ENCODE data around the gene GUCD1. TPM values are rescaled to one million over a fixed set of nuclear protein-coding genes. Genes with fewer than 3 reads are reported as not detected.
"Not testable (repeated sequence)": the region's sequence is repeated elsewhere in the genome, so short reads cannot be mapped to it uniquely, and the experiment has no call there.

Gene GUCD1
- 97.1 and 112 TPM in 2 replicates for total RNA-seq (2014; rRNA removed; shearing (Covaris generic))

DNA sequence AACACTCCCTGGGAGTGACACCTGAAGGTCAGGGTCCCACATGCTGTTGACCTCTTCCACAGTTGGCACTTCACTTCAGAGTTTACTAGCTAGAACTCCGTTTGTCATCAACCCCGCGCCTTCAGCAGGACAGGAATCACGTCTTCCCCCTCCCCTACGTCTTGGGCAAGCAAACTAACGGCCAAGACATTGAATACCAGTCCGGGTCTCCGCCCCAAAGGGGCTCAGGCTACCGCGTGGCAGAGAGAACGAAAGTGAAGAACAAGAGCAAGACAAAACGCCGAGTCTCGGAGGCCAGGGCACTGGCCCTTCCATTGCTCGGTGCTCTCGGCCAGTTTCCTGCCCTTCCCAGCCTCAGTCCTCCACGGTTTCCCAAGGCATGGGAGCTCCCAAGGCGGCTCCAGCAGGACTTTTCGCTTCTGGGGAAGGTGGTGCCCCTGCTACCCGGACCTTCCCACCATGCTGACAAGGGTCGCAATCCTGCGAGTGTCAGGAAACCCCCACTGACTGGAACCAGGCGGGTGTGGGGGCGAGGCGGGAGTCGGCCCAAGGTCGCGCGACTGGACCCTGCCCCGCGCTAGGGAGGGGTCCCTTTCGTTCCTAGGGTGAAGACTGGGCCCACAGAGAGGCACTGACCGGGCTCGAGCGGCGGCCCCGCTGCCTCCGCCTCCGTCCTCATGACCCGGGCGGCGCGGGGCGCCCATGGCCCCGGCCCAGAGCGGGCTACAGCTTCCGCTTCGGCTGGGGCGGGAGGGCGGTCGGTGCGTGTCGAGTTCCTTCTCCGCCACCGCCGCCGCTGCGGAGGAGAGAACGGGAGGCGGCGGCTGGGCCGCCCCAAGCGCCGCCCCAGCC lies at the start of gene GUCD1:
Gene GUCD1, minus strand, starts transcription at position 826 of the 852 bp plus-strand sequence. Its CDS starts 147 bp downstream, at position 679.
- peaks cover 59% of the 10 kb centered on the region for H3K36me3 ChIP-seq
- peaks cover 18% of the 10 kb centered on the region for H3K4me1 ChIP-seq (replicated peaks)
- H3K9me3 ChIP-seq (replicated peaks), result no peaks in the 10 kb centered on the region
- H3K4me3 ChIP-seq, result peak within 1 kb of the TSS; percentile 89
- H3K27ac ChIP-seq, result peak within 1 kb of the TSS; percentile 95
- no peaks in the 10 kb centered on the region for H3K27me3 ChIP-seq (replicated peaks)
- DNase-seq (ENCODE audit: low read depth in 1 of 2, low spot score in 2 of 2), result peak; percentile 49 to 55

DNA sequence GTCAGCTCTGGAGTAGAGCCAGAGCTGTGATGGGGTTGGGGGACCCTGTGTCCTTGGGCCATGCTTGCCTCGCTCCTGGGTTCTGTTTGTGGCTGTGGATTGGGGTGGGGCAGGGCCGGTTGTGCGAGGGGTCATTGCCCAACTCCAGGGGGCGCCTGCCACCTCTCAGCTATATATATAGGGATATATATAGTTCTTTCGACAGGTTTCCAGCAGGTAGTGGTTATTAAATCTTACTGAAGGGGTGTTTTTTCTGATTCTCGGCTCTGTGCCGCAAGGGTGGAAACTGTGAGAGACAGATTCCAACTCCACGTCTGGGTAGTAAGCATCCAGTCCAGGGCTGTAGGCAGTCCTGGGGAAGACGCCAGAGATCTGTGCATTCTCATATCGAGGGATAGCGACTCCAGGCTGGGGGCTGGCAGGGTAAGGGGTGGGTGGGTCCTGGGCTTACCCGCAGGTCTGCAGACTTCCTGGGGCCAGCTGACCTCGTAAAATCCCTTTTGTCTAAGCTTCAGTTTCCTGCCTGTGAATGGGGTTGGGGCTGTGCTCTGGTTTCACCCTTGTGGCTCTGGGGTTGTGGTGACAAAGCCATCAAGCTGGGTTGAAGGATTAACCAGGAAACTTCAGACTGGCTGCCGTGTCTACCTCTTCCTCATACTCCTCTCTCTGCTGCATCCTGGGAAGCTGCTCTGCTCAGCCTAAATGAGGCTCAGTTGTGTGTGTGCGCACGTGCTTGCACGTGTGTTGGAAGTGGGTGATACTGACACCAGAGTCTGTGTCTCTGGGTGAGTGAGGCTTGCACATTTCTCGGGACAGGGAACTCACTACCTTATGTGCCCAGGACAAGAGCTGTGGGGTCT lies 49.1 kb upstream of the GUCD1 start:
- not testable (repeated sequence) for H3K36me3 ChIP-seq; H3K9me3 ChIP-seq (replicated peaks); H3K27ac ChIP-seq; H3K27me3 ChIP-seq (replicated peaks); DNase-seq (ENCODE audit: low read depth in 1 of 2, low spot score in 2 of 2); H3K4me3 ChIP-seq; H3K4me1 ChIP-seq (replicated peaks)

DNA sequence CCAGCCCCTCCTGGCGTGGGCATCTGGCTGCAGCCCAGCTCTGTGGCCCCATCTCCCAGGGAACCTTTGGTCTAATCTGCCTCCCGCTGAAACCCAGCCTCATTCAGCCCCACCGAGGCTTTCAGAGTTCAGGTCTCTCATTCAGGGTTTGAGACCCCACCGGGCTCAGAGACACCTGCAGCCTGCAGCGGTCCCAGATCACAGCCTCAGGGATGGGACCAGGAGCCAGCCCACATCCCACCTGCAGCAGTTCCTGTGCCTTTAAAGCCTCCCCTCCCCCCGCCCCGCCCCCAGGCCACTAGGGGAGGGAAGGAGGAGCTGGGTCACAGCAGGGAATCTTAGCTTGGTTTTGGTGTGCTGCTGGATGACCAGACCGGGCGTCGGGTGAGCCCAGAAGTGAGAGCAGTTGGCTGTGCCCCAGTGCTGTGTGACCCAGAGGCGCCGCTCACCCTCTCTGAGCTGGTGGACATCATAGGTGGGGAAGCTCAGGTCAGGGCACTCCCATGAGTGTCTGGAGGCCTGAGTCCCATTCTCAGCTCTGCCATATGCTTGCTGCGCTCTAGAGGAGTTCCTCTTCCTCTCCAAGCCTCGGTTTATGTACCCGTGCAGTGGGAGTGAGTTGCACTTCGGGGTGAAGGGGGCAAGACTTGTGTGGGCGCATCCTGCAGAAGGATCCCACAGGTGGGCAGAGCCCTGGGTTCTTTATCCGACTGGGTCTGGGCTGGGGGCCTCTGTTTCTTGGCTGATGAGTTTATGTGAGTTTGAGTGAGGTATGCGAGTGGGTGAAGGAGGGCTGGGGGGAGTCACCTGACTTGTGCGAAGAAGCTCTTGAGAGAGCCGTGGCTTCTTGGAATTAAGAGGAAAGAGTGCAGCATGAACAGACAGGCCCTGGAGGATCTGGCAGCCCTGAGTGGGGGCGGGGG lies 48.2 kb upstream of the GUCD1 start, which contains the start of gene GGT1:
Gene GGT1, plus strand, starts transcription at position 347 of the 923 bp plus-strand sequence. CDS start 7,889 bp downstream, outside the sequence.
- not testable (repeated sequence) for H3K9me3 ChIP-seq (replicated peaks); H3K4me3 ChIP-seq; DNase-seq (ENCODE audit: low read depth in 1 of 2, low spot score in 2 of 2); H3K4me1 ChIP-seq (replicated peaks); H3K27me3 ChIP-seq (replicated peaks); H3K36me3 ChIP-seq; H3K27ac ChIP-seq

DNA sequence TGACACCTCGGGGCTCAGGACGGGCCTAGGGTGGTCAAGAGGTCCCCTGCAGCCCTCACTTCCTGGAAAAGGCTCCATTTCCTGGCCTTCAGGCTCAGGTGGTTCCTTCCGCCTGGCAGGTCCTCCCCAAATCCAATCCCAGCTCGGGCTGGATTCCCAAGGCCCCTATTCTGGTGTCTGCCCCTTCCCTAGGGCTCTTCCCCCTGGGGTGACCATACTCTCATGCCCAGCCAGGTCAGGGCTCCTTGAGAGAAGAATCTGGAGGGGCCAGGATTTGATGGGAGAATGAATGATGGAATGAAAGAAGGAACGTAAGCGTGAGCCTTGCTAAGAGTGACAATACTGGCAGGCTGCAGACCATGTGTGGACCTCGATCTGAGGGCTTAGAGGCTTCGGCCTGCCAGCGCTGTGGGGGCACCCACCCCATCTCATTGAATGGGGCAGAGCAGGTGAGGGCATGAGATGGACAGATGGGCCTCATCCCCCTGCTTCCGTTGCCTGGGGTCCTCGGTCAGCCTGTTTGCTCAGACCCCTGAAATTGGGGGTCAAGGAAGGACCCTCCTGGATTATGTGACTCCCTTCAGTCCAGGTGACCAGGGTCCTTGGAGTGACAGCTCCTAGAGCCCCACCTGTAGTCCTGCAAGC lies 47.3 kb upstream of the GUCD1 start:
- not testable (repeated sequence) for H3K27ac ChIP-seq; H3K36me3 ChIP-seq; H3K4me3 ChIP-seq; DNase-seq (ENCODE audit: low read depth in 1 of 2, low spot score in 2 of 2); H3K9me3 ChIP-seq (replicated peaks); H3K27me3 ChIP-seq (replicated peaks); H3K4me1 ChIP-seq (replicated peaks)

DNA sequence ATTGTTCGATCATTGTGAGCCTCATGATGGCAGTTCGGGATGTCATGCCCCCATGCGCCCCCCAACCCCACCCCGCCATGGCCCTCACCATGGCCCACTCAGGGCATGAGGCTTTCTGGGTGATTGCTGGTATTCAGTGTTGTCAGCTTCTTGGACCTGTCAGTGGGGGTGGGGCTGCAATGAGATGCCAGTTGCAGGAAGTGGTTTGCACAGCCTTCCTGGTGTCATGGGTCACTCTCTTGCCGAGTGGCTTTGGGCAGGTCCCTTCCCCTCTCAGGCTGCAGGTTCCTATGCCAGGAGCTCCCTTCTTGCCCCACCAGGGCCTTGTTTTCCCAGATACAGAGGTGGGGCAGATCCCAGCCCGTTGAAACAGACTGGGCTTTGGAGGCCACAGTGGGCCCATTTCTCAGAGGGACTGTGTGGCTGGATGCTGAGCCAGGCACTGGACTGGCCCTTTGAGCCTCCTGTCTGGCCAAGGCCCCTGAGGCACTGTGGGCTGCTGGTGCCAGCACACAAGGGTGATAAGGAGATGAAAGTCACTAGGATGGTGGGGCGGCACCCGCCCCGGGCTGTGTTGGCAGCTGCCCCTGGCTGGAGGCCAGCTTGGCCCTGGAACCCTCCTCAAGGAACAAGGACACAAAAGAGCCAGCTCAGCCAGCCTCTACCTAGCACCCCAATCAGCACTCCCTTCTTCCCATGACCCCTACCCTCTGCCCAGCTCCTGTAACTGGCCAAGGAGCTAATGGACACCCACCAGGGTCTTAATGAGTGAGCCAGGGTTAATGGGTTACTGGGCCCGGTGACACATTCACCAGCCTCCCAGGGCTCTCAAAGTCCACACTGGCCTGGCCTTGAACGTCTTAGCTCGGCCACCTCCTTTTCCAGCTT lies 46.5 kb upstream of the GUCD1 start:
- DNase-seq (ENCODE audit: low read depth in 1 of 2, low spot score in 2 of 2), result no peak
- Histone ChIP-seq H3K9me3 (replicated peaks) (no peaks in the 10 kb centered on the region), H3K27ac (no peak overlapping the region), H3K36me3 (no peaks in the 10 kb centered on the region), H3K27me3 (replicated peaks) (no peaks in the 10 kb centered on the region), H3K4me1 (replicated peaks) (no peaks in the 10 kb centered on the region), H3K4me3 (no peak overlapping the region)

DNA sequence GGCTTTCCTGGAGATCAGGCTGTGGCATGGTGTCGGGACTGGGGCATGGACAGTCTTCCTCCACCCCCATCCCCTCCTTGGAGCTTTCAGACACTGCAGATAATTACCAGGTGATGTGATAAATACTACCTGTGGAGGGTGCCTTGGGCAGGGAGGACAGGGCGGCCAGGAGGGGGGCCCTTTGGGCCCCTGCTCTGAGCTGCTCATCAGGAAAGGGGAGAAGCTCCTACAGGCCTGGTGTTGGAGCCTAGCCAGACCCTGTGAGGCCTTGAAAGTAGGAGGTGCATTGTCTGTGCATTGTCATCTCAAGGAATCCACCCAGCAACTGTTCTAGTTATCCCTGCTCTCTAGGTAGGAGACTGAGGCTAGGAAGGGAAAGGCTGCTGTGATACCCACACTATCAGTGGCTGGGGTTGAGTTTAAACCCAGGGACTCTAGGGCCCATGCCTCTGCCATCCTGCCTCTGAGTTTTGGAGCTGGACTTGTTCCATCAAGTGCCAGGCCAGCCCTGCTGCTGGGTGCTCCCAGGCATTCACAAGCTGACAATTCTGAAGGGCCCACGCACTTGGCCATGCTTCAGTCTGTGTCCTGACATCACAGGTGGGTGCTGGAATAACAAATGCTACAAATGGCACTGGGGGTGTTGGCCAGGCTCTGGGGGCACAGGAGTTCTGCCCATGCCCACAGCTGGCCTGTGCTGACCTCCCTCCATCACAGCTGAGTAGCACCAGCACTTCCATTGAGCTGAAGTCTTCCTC lies 45.2 kb upstream of the GUCD1 start:
- H3K27me3 ChIP-seq (replicated peaks); H3K27ac ChIP-seq; H3K9me3 ChIP-seq (replicated peaks); H3K36me3 ChIP-seq; H3K4me1 ChIP-seq (replicated peaks); H3K4me3 ChIP-seq; DNase-seq (ENCODE audit: low read depth in 1 of 2, low spot score in 2 of 2): not testable (repeated sequence)

DNA sequence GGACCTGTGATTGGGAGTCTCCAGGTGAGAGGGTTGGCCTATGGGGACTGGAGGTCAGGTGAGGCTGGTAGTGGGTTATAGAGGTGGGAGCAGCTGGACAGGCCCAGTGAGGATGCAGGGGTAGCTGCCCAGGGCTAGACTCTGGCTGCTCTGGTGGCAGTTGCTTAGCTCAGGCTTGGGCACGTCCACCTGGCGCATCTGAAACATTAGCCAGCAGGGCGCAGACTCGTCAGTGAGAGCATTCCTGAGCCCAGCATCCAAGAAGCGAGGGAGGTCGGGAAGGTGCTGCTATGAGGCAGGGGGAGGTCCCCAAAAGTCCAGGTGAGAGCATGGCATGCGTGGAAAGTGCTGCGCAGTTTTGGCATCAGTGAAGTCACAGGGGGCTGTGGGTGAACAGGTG lies 44.6 kb upstream of the GUCD1 start:
- DNase-seq (ENCODE audit: low read depth in 1 of 2, low spot score in 2 of 2), result no peak
- Histone ChIP-seq H3K9me3 (replicated peaks) (no peaks in the 10 kb centered on the region), H3K27me3 (replicated peaks) (no peaks in the 10 kb centered on the region), H3K4me1 (replicated peaks) (no peaks in the 10 kb centered on the region), H3K27ac (no peak overlapping the region), H3K4me3 (no peak overlapping the region), H3K36me3 (no peaks in the 10 kb centered on the region)

DNA sequence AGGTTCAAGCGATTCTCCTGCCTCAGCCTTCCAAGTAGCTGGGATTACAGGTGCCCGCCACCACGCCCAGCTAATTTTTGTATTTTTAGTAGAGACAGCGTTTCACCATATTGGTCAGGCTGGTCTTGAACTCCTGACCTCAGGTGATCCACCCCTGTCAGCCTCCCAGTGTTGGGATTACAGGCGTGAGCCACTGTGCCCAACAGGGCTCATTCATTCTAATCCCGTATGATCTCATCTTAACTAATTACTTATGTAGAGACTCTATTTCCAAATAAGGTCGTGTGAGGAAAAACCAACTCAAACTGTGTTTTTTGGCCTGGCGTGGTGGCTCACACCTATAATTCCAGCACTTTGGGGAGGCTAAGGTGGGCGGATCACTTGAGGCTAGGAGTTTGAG lies 42.1 kb upstream of the GUCD1 start:
- H3K27me3 ChIP-seq (replicated peaks); H3K9me3 ChIP-seq (replicated peaks); DNase-seq (ENCODE audit: low read depth in 1 of 2, low spot score in 2 of 2); H3K36me3 ChIP-seq; H3K4me3 ChIP-seq; H3K27ac ChIP-seq: not testable (repeated sequence)
- H3K4me1 ChIP-seq (replicated peaks), result peaks cover 11% of the 10 kb centered on the region

DNA sequence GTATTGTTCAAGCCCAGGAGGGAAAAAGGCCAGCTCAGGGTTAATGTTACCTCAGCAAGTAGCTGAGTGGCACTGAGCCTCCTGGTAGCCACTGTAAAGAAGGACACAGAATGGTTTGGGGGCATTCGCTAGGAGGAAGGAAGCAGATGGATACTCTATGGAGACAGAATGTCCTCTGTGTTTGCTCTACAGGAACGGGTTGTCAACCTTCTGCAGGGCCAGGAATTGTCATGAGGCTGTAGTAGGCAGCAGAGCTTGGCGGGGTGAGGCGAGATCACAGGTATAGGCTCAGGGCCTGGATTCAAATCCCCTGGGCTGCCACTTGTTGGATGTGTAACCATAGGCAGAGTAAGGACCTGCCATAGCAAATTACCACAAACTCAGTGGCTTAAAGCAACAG lies 40.9 kb upstream of the GUCD1 start:
- no peak for DNase-seq (ENCODE audit: low read depth in 1 of 2, low spot score in 2 of 2)

DNA sequence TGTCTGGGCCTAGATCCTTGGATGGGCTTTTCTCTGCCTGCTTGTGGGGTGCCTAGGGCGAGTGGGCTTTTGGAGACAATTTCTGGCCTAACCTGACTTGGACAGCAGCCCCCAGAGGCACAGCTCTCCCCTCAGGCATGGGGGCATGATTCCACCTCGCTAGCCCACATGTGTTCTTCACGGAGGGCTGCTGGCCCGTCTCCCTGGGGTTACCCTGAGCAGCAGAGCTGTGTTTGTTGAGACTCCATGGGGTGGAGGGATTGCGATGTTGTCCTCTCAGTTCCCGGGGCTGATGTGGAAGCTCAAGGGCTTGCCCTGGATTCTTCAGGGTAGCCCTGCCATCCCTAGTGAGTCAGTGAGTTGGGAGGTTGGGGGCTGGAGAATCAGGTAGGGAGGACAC lies 40.3 kb upstream of the GUCD1 start:
- no peaks in the 10 kb centered on the region for H3K9me3 ChIP-seq (replicated peaks)
- H3K27ac ChIP-seq, result no peak overlapping the region
- no peaks in the 10 kb centered on the region for H3K27me3 ChIP-seq (replicated peaks)
- peaks cover 12% of the 10 kb centered on the region for H3K4me1 ChIP-seq (replicated peaks)
- no peak for DNase-seq (ENCODE audit: low read depth in 1 of 2, low spot score in 2 of 2)
- H3K4me3 ChIP-seq, result no peak overlapping the region
- H3K36me3 ChIP-seq, result no peaks in the 10 kb centered on the region

More for the DNA sequence above, 40.9 kb upstream of the GUCD1 start:
- H3K27ac ChIP-seq, result no peak overlapping the region
- H3K4me3 ChIP-seq, result no peak overlapping the region
- no peaks in the 10 kb centered on the region for H3K36me3 ChIP-seq
- no peaks in the 10 kb centered on the region for H3K9me3 ChIP-seq (replicated peaks)
- H3K27me3 ChIP-seq (replicated peaks), result no peaks in the 10 kb centered on the region
- peaks cover 12% of the 10 kb centered on the region for H3K4me1 ChIP-seq (replicated peaks)

DNA sequence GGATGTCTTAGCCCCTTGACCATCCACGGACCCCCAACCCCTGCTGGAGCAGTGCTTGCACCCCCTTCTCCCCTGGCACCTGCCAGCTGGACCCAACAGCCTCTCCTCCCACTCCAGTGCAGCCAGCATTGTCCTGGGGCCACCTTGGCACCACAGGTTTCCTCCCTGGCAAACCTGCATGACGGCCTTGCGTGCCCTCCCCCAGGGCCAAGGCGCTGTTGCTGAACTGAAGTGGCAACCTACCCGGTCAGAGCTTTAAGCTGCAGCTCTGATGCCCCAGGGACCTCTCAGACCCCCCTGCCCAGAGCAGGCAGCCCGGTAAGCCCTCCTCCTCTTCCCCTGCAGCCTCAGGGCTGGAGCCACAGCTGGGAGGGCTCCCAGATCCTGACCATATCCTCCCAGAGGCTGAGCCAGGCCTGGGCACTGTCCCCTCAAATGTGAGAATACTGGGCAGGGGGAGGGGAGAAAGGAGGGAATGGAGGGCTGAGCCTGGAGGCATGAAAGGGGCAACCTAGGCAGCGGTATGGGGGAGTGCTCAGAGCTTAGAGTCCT lies 39.7 kb upstream of the GUCD1 start:
- H3K36me3 ChIP-seq, result no peaks in the 10 kb centered on the region
- H3K4me3 ChIP-seq, result no peak overlapping the region
- DNase-seq (ENCODE audit: low read depth in 1 of 2, low spot score in 2 of 2), result no peak
- H3K9me3 ChIP-seq (replicated peaks), result no peaks in the 10 kb centered on the region
- H3K4me1 ChIP-seq (replicated peaks), result peaks cover 12% of the 10 kb centered on the region
- H3K27me3 ChIP-seq (replicated peaks), result no peaks in the 10 kb centered on the region
- H3K27ac ChIP-seq, result no peak overlapping the region
